HG03196 (cell line): Measurements from ENCODE around the gene ZNF655.

Experiments used
- ATAC-seq: cut with Tn5 transposase; IDR thresholded peaks from one replicate; pipeline ENCODE4 v1.9.1; 2021; ENCODE audit not compliant: unreplicated experiment

Gene ZNF655

DNA sequence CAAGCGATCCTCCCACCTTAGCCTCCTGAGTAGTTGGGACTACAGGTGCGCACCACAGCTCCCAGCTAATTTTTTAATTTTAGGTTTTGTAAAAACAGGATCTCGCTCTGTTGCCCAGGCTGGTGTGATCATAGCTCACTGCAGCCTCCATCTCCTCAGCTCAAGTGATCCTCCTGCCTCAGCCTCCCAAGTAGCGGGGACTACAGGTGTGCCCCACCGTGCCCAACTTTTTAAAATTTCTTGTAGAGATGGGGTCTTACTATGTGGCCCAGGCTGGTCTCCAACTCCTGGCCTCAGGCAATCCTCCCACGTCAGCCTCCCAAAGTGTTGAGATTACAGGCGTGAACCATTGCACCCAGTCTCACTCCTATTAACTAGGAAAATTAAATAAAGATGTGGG lies 47.1 kb downstream of the ZNF655 start:
- no peak for ATAC-seq

DNA sequence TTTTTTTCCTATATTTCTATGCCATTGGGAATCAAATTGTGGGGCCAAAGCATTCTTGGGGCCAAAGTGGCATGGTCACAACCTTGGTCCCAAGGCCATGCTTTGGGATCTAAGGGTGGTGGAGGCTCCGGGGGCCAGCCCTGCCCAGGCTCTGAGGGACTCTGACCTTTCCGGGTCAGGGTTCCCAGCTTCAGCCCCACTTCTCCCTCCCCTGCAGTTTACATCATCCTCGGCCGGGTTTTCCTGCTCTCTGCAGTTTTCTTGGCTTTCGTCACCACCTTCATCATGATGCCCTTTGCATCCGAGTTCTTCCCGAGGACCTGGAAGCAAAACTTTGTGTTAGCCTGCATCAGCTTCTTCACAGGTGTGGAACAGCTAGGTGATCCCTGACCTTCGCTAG lies 48.1 kb downstream of the ZNF655 start:
- no peak for ATAC-seq

DNA sequence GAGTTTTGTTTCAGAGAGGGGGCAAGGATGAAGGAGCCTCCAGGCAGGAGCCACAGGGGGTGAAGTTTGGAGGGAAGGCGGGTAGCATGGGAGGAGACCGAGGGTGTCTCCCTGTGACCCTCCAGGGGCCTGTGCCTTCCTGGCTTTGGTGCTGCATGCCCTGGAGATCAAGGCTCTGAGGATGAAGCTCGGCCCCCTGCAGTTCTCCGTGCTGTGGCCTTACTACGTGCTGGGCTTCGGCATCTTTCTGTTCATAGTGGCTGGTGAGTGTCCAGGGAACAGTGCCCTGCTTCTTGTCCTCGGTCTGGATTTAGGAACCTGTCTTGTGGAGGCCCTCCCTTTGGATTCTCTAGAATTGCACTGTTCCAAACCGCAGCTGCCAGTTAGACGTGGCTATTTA lies 49.1 kb downstream of the ZNF655 start:
- ATAC-seq: no peak

DNA sequence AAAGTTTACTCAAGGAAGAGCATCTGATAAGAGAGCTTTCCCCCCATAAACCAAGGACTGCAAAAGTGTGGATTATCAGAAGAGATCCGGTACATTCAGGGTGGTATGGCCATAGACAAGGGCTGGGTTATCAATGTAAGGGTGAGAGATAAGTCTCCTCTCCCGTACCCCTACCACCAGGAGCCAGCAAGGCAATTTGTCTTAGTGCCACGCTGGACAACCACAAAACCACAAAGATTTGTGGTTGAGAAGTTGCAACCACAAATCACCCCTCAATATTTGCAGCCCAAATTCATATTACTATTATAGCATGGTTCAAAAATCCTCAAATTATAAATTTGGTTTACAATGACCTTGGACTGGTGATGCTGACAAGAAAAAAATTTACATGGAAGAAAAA lies 56.1 kb downstream of the ZNF655 start:
- ATAC-seq: no peak

DNA sequence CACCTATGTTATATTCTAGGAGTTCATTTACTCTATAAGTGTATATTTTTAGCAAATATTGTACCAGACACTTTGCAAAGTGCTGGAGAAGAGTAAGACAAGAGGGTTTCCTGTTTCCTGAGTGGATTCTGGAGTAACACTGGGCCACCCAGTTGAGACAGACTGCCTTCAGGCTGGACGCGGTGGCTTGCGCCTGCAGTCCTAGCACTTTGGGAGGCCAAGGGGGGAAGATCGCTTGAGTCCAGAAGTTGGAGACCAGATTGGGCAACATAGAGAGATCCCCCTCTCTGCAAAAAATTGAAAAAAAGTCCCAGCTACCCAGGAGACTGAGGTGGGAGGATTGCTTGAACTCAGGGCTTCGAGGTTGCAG lies 57.5 kb downstream of the ZNF655 start:
- no peak for ATAC-seq

DNA sequence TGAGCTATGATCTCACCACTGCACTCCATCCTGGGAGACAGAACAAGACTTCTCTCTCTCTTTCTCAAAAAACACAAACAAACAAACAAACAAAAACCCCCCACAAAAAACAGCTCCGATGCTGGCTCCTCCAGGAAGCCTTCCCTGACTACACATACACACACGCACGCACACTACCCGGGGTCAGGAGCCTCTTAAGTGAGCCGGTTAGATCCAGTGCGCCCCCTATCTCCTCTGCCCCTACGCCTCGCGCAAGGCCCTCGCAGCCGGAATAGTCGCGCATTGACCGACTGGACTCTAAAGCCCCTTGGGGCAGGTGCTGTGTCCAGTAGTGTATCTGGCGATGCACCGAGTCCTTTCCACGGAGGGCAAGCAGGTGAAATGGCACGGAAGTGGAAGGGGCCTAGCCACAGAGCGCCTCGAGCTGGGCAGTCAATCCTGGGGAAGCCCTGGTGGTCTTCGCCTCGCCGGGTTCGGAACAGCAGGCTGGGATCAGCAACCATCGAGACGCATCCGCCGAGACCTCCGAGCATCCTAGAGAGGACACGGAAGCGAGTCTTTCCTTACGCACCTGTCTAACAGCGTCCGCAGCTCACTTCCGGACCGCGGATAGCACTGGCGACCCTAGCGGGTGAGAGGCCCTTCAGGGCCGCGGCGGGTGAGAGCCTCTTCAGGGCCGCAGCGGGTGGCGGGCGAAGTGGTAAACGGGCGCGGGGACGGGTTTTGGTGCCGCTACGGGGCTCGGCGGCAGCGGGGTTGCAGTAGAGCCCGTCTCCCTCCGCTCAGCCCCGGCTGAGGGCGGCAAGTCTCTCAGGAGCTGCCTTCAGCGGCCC lies 58.1 kb downstream of the ZNF655 start, which contains the start of gene ZSCAN25:
ZSCAN25 (plus strand) TSS at position 588 of the 833 bp plus-strand sequence. CDS start 2,661 bp downstream, outside the sequence.
- ATAC-seq: peak; percentile 94

DNA sequence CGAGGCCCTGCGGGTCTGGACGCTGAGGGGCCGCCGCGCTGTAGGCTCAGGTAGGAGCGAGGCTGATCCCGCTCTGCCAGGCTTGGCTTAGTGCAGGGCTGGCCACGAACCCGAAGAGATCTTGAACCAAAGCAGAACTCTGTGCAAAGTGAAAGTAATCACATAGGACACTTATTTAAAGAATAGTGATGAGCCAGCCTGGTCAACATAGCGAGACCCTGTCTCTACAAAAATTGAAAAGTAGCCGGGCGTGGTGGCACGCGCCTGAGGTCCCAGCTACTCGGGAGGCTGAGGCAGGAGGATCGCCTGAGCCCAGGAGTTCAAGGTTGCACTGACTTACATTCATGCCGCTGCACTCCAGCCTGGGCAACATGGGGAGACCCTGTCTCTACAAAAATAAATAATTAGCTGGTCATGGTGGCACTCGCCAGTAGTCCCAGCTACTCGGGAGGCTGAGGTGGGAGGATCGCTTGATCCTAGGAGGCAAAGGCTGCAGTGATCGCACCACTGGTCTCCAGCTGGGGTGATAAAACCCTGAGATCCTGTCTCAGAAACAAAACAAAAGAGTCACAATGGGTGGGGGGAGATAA lies 58.8 kb downstream of the ZNF655 start:
- no peak for ATAC-seq

DNA sequence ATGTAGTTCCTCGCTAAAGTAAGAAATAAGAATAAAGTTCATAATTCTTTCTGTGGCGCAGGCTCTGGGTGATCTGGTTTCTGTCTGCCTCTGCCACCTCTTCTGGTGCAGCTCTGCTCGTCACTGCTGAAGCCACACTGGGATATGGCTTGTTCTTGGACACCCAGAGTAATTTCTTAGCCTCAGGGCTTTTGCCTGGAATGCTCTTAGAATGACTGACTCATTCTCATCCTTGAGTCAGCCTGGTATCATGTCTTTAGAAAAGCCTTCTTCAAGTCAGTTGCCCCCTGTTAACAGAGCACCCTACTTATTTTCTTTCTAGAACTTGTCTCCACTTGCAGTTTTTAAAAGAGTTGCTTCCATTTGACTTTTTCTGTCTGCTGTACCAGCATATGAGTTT lies 60.3 kb downstream of the ZNF655 start:
- no peak for ATAC-seq

DNA sequence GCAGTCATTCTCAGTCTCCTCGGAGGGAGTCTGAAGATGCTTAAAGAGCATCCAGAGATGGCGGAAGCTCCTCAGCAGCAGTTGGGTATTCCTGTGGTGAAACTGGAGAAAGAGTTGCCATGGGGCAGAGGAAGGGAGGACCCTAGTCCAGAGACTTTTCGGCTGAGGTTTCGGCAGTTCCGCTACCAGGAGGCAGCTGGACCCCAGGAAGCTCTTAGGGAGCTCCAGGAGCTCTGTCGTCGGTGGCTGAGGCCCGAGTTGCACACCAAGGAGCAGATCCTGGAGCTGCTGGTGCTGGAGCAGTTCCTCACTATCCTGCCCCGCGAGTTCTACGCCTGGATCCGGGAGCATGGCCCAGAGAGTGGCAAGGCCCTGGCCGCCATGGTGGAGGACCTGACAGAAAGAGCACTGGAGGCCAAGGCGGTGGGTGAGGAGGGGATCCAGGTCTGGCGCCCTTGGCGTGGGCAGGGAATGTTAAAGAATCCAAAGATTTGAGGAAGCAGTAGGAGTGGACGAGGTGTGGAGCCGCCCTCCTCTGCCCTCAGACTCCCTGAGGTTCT lies 61.2 kb downstream of the ZNF655 start:
- no peak for ATAC-seq

DNA sequence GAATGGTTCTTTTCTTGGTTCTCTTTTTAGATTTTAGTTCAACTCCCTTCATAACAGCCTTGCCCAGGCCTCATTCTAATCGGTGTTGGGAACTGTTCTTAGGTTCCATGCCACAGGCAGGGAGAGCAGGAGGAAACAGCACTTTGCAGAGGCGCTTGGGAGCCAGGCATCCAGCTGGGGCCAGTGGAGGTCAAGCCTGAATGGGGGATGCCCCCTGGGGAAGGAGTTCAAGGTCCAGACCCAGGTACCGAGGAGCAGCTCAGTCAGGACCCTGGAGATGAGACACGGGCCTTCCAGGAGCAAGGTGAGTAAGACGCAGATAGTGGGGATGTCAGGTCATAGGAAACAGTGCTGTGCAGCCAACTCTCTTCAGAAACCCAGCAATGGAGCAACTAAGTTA lies 62.8 kb downstream of the ZNF655 start:
- no peak for ATAC-seq

DNA sequence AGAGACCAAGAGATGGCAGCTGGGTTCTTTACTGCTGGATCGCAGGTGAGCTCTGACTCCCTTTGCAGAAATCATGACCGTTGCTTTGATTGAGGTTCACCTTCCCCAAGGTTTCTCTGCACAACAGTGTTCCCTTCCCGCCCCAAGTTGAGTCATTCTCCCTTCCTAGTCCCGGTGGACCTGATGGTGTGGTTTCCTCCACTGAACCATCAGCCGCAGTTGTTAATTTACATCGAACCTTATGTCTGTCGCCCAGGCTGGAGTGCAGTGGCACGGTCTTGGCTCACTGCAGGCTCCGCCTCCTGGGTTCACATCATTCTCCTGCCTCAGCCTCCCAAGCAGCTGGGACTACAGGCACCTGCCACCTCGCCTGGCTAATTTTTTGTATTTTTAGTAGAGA lies 64.2 kb downstream of the ZNF655 start:
- ATAC-seq: no peak

DNA sequence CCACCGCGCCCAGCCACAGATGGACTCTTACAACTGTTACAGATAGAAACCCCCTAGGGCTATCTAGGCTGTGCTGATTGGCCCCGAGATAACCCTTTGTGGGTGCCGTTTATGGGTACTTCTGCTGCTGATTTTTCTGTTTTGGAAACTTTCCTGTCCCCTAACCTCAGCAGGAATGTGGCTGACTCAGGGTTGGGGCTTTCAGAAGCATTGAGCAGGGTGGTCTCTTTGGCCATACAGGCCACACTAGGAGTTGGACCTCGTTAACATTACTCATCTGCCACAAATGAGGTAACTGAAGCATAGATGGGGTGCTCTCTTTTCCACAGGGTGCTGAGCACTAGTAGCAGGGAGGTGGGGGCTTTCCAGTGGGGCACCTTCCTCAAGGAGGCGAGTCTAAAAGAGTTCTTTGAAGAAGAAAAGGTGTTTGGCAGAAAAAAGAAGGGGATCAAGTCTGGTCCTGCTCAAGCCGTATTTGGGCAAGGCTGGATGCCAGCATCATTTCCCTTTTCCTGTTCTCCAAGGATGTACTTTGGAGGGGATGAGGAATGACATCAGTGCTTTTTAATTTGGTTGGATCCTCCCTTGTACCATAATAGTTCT lies 64.8 kb downstream of the ZNF655 start:
- ATAC-seq: no peak

DNA sequence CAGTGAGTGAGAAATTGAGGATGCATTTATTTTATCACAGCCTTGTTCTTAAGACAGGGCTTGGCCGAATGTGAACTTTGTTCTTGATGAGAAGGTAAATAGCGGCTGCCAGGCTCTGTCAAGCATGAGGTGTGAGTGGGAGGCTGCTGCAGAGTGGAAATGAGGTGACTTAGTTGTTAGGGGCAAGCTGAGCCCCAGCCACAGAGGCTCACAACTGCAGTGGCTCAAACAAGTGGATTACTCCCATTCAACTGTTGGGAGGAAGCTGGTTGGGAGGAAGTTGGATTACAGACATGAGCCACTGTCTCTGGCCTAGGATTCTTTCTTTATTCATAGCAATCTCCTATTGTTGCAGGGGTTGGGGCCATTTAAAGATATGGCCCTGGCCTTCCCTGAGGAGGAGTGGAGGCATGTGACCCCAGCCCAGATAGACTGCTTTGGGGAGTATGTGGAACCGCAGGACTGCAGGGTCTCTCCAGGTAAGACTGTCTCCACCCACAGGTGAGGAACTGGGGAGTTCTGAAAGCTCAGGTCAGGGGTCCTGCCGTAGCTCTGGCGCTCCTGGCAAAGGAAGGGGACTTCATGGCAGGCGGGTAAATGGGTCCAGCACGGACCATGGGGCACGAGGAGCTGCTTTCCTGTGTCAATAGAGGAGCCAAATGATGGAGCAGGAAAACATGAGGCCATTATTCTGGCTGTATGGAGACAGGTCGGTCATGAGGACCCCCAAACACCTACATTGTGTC lies 65.4 kb downstream of the ZNF655 start:
- ATAC-seq: no peak

DNA sequence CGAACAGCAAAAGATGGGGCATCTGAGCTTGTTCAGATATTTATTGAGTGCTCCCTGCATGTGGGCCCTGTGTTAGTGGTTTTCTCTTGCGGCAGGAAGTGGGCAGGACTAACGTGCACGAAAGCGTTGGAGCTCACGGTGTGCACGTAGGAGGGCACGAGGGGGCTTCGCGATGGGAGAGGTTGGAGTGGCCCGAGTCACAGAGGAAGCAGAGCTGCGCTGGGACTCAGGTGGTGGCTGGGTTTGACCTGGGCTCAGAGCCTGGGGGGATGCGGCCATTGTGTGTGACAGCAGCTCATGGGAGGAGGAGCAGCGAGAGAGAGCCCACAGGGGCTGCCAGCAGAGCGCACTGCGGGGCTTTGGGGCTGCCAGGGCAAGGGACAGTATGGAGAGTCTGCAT lies 66.0 kb downstream of the ZNF655 start:
- no peak for ATAC-seq

DNA sequence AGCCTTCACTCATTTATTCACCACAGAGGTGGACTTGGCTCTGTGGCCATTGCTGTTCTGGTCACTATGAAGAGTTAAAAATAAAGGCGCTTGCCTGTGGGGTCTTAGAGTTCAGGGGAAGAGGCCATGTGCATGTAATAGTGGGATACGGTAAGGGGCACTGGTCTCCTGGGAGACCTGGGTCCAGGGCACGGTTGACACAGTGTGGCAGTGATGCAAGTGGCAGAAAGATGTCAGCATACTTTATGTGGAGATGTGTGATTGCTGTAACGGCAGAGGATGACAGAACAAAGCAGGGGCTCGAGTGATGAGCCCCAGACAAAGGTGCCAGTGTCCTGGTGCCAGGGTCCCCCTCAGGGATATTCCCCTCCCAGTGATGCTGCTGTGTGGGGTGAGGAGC lies 66.9 kb downstream of the ZNF655 start:
- ATAC-seq: no peak

DNA sequence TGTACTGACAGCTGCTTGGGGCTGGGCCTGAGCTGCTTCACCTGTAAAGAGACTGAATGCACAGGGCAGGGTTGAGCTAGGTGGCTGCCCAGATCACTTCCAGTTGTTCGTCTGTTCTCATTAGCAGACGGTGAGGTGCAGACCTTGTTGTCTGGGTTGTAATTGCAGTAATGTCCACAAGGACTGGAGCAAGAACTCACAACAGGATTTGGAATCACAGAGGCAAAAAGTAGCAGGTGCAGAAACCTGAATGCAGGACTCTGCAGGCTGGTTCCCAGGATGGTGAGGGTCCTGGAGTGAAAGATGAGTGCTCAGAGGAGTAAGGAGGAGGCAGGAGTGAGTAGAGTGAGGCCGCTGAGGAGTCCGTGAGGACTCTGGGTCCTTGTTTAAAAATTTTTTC lies 67.5 kb downstream of the ZNF655 start:
- no peak for ATAC-seq
